ENCODE data around the gene RGS3.

GRCh38 chr9:113528811-113529210 lies 65.3 kb downstream of the RGS3 start:
- TF ChIP-seq, protein P1, sequence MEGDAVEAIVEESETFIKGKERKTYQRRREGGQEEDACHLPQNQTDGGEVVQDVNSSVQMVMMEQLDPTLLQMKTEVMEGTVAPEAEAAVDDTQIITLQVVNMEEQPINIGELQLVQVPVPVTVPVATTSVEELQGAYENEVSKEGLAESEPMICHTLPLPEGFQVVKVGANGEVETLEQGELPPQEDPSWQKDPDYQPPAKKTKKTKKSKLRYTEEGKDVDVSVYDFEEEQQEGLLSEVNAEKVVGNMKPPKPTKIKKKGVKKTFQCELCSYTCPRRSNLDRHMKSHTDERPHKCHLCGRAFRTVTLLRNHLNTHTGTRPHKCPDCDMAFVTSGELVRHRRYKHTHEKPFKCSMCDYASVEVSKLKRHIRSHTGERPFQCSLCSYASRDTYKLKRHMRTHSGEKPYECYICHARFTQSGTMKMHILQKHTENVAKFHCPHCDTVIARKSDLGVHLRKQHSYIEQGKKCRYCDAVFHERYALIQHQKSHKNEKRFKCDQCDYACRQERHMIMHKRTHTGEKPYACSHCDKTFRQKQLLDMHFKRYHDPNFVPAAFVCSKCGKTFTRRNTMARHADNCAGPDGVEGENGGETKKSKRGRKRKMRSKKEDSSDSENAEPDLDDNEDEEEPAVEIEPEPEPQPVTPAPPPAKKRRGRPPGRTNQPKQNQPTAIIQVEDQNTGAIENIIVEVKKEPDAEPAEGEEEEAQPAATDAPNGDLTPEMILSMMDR (IDR thresholded peaks at IDR 0.05; ENCODE audit: low read length): no peak
- no peak for TF ChIP-seq EZH2 (IDR thresholded peaks at IDR 0.05; ENCODE audit: borderline replicate concordance, low read length)
